DMS 273 treated with DMSO at 0.1 percent for 48 hours (cell line): Measurements from ENCODE around the gene RIPK3.
"Not testable (repeated sequence)": the region's sequence is repeated elsewhere in the genome, so short reads cannot be mapped to it uniquely, and the experiment has no call there.

ENCODE experiments used
- DNase-seq: peaks from one replicate; lab custom pipeline; 2025; lab: John Stamatoyannopoulos, UW

Gene RIPK3

DNA sequence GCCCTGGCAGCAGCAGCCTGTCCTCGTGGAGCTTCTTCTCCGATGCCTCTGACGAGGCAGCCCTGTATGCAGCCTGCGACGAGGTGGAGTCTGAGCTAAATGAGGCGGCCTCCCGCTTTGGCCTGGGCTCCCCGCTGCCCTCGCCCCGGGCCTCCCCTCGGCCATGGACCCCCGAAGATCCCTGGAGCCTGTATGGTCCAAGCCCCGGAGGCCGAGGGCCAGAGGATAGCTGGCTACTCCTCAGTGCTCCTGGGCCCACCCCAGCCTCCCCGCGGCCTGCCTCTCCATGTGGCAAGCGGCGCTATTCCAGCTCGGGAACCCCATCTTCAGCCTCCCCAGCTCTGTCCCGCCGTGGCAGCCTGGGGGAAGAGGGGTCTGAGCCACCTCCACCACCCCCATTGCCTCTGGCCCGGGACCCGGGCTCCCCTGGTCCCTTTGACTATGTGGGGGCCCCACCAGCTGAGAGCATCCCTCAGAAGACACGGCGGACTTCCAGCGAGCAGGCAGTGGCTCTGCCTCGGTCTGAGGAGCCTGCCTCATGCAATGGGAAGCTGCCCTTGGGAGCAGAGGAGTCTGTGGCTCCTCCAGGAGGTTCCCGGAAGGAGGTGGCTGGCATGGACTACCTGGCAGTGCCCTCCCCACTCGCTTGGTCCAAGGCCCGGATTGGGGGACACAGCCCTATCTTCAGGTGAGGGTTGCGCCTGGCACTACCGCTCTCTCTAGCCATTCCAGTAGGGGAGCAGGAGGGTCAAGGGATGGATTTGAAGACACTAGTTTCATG lies 30.3 kb upstream of the RIPK3 start:
- no peak for DNase-seq

- no peak for DNase-seq
Observed at GRCh38 chr14:24369463-24369862, 29.7 kb upstream of the RIPK3 start.

GRCh38 chr14:24368562-24369252 lies 28.9 kb upstream of the RIPK3 start:
- peak; percentile 51 for DNase-seq

DNA sequence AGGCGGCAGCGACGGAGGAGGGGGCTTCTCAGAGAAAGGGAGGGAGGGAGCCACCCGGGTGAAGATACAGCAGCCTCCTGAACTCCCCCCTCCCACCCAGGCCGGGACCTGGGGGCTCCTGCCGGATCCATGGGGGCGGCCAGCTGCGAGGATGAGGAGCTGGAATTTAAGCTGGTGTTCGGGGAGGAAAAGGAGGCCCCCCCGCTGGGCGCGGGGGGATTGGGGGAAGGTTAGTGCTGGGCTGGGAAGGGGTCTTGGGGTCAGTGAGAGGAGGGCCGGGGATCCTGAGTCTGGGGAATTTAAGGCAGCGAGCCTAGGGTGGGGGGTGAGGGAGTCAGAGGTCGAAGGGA lies 28.4 kb upstream of the RIPK3 start:
- DNase-seq = no peak

GRCh38 chr14:24367514-24368211 lies 27.9 kb upstream of the RIPK3 start, which contains the start of gene NFATC4:
TSS of gene NFATC4 (plus strand) at chr14:24368184. CDS start at chr14:24368341, 157 bp downstream.
- peak; percentile 77 for DNase-seq

DNA sequence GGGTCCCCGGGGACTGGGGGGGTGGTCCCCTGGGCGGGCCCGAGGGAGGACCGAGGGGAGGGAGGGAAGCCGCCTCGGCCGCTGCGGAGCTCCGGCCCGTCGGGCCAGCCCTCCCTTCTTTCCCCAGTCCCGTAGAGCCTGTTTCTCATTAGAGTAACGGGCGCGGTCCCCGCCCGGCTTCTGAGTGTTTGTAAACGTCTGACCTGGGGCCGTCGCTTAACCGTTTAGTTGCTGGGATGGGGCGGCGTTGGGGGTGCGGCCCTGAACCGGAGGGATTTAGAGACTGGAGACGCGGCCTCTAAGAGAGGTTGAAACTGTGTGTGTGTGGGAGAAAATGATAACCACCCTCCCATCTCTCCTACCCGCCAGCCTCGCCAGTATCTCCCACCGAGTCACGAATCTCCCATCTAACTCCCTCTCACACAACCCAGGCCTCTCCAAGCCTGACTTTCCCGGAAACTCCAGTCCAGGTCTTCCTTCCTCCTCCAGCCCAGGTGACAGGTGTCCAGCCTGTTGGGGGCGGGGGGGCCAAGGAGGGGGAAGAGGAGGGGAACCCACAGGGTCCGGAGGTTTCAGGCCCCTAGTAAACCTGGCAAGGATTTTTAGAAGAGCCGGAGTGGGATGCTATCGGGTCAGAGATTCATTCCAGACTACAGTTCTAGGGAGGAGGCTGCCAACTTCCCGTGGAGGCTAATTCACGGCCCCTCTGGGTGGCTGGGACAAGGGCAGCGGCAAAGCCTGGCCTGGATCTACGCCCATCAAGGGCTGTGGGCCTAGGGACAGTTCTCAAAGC lies 27.1 kb upstream of the RIPK3 start:
- peak; percentile 95 for DNase-seq

DNA sequence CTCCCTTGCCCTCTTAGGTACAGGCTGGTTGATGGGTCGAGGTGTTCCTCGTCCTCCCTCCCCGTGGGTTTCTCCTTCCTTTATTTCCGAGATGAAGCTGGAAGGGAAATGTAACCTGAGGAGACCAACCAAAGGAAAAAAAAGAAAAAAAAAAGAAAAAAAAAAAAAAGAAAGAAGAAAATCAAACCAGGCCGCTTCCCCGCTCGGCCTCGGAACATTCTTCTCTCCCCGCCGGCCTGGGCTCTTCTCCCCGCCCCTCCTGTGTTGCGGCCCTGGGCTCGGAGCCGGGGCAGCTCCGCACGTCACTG lies 26.6 kb upstream of the RIPK3 start:
- DNase-seq = no peak

DNA sequence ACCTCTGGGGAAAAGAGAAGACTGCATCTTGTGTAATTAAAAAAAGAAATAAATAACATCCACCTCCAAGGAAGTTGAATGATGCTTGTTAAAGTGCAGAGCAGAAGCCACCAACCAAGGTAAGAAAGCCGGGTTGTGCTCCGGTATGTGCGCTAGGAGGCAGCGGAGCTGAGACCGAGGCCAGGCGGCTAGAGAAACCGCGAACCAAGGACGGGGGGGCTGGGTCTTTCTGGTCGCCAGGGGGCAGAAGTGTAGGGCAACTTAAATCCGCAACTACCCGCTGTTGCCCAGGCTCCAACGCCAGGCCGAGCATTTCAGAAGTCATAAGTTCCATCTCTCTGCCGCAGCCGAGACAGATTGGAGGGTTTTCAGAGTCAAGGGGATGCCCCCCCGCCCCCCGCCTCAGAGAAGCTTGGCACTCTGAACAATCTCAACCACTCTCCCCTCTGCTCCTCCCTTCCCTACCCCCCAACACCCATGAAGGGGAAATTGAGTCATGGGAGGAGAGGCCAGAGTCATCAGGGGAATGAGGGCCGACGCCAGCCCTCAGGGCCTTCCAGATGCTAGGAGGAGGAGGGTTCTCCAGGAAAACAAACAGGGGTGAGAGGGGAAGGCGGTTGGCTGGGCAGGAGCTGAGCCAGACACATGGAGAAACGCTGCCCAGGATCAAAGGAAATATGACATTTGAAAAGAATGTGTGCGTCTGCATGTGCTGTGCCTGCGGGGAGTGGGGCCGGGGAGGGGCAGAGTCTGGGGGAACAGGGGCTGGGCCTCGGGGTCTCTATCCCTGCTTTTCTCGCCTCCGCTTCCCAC lies 26.0 kb upstream of the RIPK3 start:
- peak; percentile 56 for DNase-seq

DNA sequence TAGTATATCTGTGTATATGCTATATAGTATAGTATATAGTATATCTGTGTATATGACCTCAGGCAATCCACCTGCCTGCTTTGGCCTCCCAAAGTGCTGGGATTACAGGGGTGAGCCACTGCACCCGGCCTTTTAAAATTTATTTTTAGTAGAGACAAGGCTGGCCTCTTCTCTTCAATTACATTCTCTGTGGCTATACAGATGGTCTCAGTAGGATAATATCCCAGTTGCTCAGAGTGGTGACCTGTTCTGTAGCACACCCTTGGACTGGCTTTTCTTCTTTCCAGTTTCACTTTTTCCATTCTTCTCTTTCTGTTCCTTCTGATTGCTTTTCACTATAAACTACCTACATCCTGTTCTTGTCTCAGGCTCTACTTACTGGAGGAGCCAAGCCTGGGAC lies 25.1 kb upstream of the RIPK3 start:
- no peak for DNase-seq

GRCh38 chr14:24363401-24363800 lies 23.6 kb upstream of the RIPK3 start:
- no peak for DNase-seq

DNA sequence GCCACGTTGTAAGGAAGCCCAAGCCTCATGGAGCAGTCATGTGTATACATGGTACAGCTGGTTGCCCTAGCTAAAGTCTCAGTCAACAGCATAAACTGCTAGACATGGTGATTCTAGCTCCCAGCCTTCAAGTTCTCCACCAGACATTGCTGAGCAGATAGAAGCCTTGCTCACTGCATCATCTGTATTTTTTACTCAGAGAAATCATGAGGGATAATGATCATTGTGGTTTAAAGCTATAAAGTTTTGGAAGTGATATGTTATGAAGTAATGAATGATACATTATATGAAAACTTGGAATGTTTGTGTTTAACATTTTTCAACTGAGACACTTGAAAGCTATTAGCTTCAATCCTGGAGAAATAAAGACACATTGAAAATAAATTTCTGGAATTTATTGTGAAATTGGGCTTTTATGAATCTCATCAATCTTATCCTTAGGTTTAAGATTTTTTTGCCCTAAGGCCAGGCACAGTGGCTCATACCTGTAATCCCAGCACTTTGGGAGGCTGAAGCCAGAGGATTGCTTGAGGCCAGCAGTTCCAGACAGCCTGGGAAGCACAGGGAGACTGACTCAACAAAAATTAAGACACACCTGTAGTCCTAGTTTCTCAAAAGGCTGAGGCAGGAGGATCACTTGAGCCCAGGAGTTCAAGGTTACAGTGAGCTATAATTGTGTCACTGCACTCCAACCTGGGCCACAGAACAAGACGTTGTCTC lies 22.6 kb upstream of the RIPK3 start:
- DNase-seq = no peak

- DNase-seq = no peak
Observed at GRCh38 chr14:24361326-24361725, 21.5 kb upstream of the RIPK3 start.

DNA sequence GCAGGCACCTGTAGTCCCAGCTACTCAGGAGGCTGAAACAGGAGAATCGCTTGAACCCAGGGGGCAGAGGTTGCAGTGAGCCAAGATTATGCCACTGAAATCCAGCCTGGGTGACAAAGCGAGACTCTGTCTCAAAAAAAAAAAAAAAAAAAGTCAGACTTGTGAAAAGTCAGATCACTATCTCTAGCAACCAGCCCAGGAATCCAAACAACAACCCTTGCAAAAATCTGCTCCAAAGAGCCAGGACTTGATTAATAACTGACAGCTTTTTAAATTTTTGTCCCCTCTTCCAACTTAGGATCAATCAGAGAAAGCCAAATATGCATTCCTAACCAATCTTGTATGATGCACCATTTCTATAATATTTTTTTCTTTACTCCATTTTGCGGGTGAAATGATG lies 20.5 kb upstream of the RIPK3 start:
- DNase-seq = no peak

GRCh38 chr14:24356208-24356607 lies 16.4 kb upstream of the RIPK3 start:
- no peak for DNase-seq

DNA sequence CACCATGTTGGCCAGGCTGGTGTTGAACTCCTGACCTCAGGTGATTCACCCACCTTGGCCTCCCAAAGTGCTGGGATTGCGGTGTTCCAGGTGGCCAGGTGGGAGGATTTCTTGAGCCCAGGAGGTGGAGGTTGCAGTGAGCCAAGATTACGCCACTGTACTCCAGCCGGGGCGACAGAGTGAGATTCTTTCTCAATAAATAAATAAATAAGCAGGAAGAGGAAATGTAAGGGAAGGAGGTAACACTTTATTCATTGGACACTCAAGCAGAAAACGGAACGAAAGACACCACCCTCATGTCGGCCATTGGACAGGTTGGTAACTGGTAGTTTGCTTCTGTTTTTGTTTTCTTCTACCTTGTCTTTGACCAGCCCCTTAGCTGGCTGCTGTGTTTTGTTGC lies 15.2 kb upstream of the RIPK3 start:
- no peak for DNase-seq

- not testable (repeated sequence) for DNase-seq
Observed at GRCh38 chr14:24354482-24354825, 14.7 kb upstream of the RIPK3 start.

GRCh38 chr14:24353559-24354481 lies 14.0 kb upstream of the RIPK3 start:
- DNase-seq = no peak

DNA sequence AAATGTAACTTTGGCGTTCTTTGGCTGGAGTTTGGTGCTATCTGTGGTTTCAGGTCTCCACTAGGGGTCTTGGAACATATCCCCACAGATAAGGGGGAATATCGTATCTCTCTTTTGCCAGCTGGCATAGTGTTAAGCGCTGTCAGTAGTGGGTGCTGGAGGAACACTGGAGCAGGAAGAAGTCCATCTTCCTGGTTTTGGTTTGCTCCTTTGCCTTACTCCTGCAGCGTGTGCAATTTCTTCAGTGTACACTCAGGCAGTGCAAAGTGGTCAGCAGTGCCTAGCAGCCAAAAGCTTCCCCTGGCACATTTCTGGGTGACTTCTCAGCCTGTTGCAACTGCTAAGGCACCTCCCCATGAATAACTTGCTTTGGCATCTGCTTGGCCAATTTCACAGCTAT lies 11.7 kb upstream of the RIPK3 start:
- DNase-seq = no peak

DNA sequence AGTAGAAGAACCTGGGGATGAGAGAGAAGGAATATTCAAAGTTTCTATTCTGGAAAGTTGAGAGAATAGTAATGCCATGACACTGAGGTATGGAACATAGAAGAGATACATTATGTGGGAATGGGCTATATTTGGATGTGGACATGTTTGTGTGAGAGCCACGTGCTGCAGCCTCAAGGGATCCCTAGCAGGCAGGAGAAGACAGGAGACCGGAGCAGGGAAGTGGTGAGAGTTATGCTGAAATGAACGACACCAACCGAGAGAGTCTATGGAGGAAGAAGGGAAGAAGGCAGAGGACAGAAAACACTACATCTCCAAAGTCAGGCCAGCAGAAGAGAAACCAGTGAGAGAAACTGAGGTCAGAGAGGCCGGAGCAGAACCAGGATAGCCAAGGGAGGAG lies 10.0 kb upstream of the RIPK3 start:
- DNase-seq = no peak

- DNase-seq = no peak
Observed at GRCh38 chr14:24348186-24348585, 8.4 kb upstream of the RIPK3 start.
